Activated CD8-positive, alpha-beta T cell treated with anti-CD3 and anti-CD28 coated beads, Interleukin-2, amount 10 ng/mL, durations not matched to agents 7 days and 5 days (primary cell): ENCODE data around the gene DHX32. TPM values are rescaled to one million over a fixed set of nuclear protein-coding genes. Genes with fewer than 3 reads are reported as not detected.
"Not testable (repeated sequence)": the region's sequence is repeated elsewhere in the genome, so short reads cannot be mapped to it uniquely, and the experiment has no call there.

Source experiments
- ATAC-seq: fragments of 150-1000 bp; cut with Tn5 transposase; one replicate; pipeline ENCODE4 v1.10.0; 2021; ENCODE audit warnings: moderate library complexity
- CTCF ChIA-PET: fragments of 350-600 bp; sonication (Branson Sonifier 250); formaldehyde crosslinking; loops from one replicate; lab custom pipeline; 2021; ENCODE audit warnings: antibody characterized with exemption; lab: Charles Lee
- POLR2A ChIA-PET: fragments of 350-600 bp; sonication (Branson Sonifier 250); formaldehyde crosslinking; loops from one replicate; lab custom pipeline; 2021; ENCODE audit warnings: antibody characterized with exemption; lab: Charles Lee
- DNase-seq: peaks from one replicate; pipeline ENCODE4 v3.0.0-alpha.2; 2020
- H3K27ac Mint-ChIP-seq: one replicate; pipeline ENCODE4 v1.8.0; 2021; ENCODE audit warnings: mild to moderate bottlenecking, mixed read lengths
- H3K27me3 Mint-ChIP-seq: one replicate; pipeline ENCODE4 v1.8.0; 2021; ENCODE audit warnings: low read depth, mixed read lengths
- H3K36me3 Mint-ChIP-seq: one replicate; pipeline ENCODE4 v1.8.0; 2021; ENCODE audit warnings: low read depth, mixed read lengths
- H3K4me1 Mint-ChIP-seq: one replicate; pipeline ENCODE4 v1.8.0; 2021; ENCODE audit warnings: low read depth, mixed read lengths
- H3K4me3 Mint-ChIP-seq: one replicate; pipeline ENCODE4 v1.8.0; 2021; ENCODE audit warnings: mild to moderate bottlenecking, mixed read lengths
- H3K9me3 Mint-ChIP-seq: one replicate; pipeline ENCODE4 v1.8.0; 2022; ENCODE audit warnings: mixed read lengths; ENCODE audit not compliant: insufficient read depth
- total RNA-seq, 2 experiments: library from RNA; stranded (reverse); gene quantifications; one replicate each; pipeline ENCODE4 v1.2.3, GENCODE V29; 2021

The DHX32 gene
- total RNA-seq, result 10 to 100 TPM; 14.0 to 14.2 TPM

- H3K4me1 Mint-ChIP-seq, result no peaks in the 10 kb centered on the region
- ChIA-PET POLR2A (no interaction called here), CTCF (interaction anchor here (1.2 to 1.8 kb wide), 2 partner anchors 12 to 17 kb away, joined by 3 to 8 read pairs; no protein-coding TSS in a partner anchor)
- no peaks in the 10 kb centered on the region for H3K27me3 Mint-ChIP-seq
- H3K27ac Mint-ChIP-seq, result no peak within 1 kb of the TSS
- peaks cover 19% of the 10 kb centered on the region for H3K36me3 Mint-ChIP-seq
- H3K4me3 Mint-ChIP-seq, result no peak within 1 kb of the TSS
- ATAC-seq (no peak), DNase-seq (no peak)
- peaks cover 4% of the 10 kb centered on the region for H3K9me3 Mint-ChIP-seq
Observed at GRCh38 chr10:125881192-125881591, at the start of gene DHX32. DHX32 (minus strand) TSS chr10:125881292; CDS start chr10:125880824, 468 bp downstream.

- peaks cover 11% of the 10 kb centered on the region for H3K27me3 Mint-ChIP-seq
- no peak overlapping the region for H3K27ac Mint-ChIP-seq
- ATAC-seq, result no peak
- CTCF ChIA-PET, result no interaction called here
- no peaks in the 10 kb centered on the region for H3K4me1 Mint-ChIP-seq
- no peaks in the 10 kb centered on the region for H3K36me3 Mint-ChIP-seq
- DNase-seq, result no peak
- no peaks in the 10 kb centered on the region for H3K9me3 Mint-ChIP-seq
- H3K4me3 Mint-ChIP-seq, result no peak overlapping the region
- POLR2A ChIA-PET, result no interaction called here
Observed at GRCh38 chr10:125929618-125930017, 48.5 kb upstream of the DHX32 start.

- no peaks in the 10 kb centered on the region for H3K4me1 Mint-ChIP-seq
- DNase-seq, result no peak
- POLR2A ChIA-PET, result no interaction called here
- no peak overlapping the region for H3K4me3 Mint-ChIP-seq
- no peak overlapping the region for H3K27ac Mint-ChIP-seq
- H3K36me3 Mint-ChIP-seq, result no peaks in the 10 kb centered on the region
- no peak for ATAC-seq
- H3K27me3 Mint-ChIP-seq, result peaks cover 11% of the 10 kb centered on the region
- CTCF ChIA-PET, result no interaction called here
- H3K9me3 Mint-ChIP-seq, result no peaks in the 10 kb centered on the region
Observed at GRCh38 chr10:125928928-125929585, 48.0 kb upstream of the DHX32 start.

GRCh38 chr10:125927265-125927664 is 46.2 kb upstream of the DHX32 start:
- H3K36me3 Mint-ChIP-seq, DNase-seq, H3K27me3 Mint-ChIP-seq, ATAC-seq, CTCF ChIA-PET, H3K4me1 Mint-ChIP-seq, POLR2A ChIA-PET, H3K27ac Mint-ChIP-seq, H3K9me3 Mint-ChIP-seq, H3K4me3 Mint-ChIP-seq: not testable (repeated sequence)

GRCh38 chr10:125926247-125926646 is 45.2 kb upstream of the DHX32 start:
- Mint-ChIP-seq H3K9me3 (no peaks in the 10 kb centered on the region), H3K36me3 (no peaks in the 10 kb centered on the region), H3K27me3 (peaks cover 3% of the 10 kb centered on the region), H3K4me1 (no peaks in the 10 kb centered on the region), H3K27ac (no peak overlapping the region), H3K4me3 (no peak overlapping the region)
- CTCF ChIA-PET, result no interaction called here
- POLR2A ChIA-PET, result no interaction called here
- ATAC-seq (no peak), DNase-seq (no peak)

- CTCF ChIA-PET, result no interaction called here
- POLR2A ChIA-PET, result no interaction called here
- H3K4me1 Mint-ChIP-seq, result no peaks in the 10 kb centered on the region
- DNase-seq (no peak), ATAC-seq (no peak)
- no peak overlapping the region for H3K27ac Mint-ChIP-seq
- H3K9me3 Mint-ChIP-seq, result no peaks in the 10 kb centered on the region
- peaks cover 3% of the 10 kb centered on the region for H3K27me3 Mint-ChIP-seq
- no peaks in the 10 kb centered on the region for H3K36me3 Mint-ChIP-seq
- no peak overlapping the region for H3K4me3 Mint-ChIP-seq
Observed at GRCh38 chr10:125925262-125925834, 44.3 kb upstream of the DHX32 start.

GRCh38 chr10:125921643-125922306 is 40.7 kb upstream of the DHX32 start:
- DNase-seq, POLR2A ChIA-PET, H3K4me1 Mint-ChIP-seq, H3K4me3 Mint-ChIP-seq, CTCF ChIA-PET, H3K36me3 Mint-ChIP-seq, H3K27ac Mint-ChIP-seq, H3K9me3 Mint-ChIP-seq, H3K27me3 Mint-ChIP-seq, ATAC-seq: not testable (repeated sequence)

GRCh38 chr10:125917704-125918361 is 36.7 kb upstream of the DHX32 start:
- H3K4me1 Mint-ChIP-seq, H3K4me3 Mint-ChIP-seq, H3K27me3 Mint-ChIP-seq, H3K9me3 Mint-ChIP-seq, H3K27ac Mint-ChIP-seq, POLR2A ChIA-PET, ATAC-seq, CTCF ChIA-PET, H3K36me3 Mint-ChIP-seq, DNase-seq: not testable (repeated sequence)

- POLR2A ChIA-PET, result no interaction called here
- CTCF ChIA-PET, result no interaction called here
- DNase-seq, result no peak
- no peaks in the 10 kb centered on the region for H3K36me3 Mint-ChIP-seq
- no peak overlapping the region for H3K4me3 Mint-ChIP-seq
- no peaks in the 10 kb centered on the region for H3K4me1 Mint-ChIP-seq
- H3K27me3 Mint-ChIP-seq, result no peaks in the 10 kb centered on the region
- no peak for ATAC-seq
- H3K27ac Mint-ChIP-seq, result no peak overlapping the region
- H3K9me3 Mint-ChIP-seq, result no peaks in the 10 kb centered on the region
Observed at GRCh38 chr10:125916977-125917376, 35.9 kb upstream of the DHX32 start.

GRCh38 chr10:125913277-125913676 is 32.2 kb upstream of the DHX32 start:
- H3K36me3 Mint-ChIP-seq, H3K4me1 Mint-ChIP-seq, H3K27me3 Mint-ChIP-seq, H3K27ac Mint-ChIP-seq, POLR2A ChIA-PET, H3K9me3 Mint-ChIP-seq, ATAC-seq, DNase-seq, H3K4me3 Mint-ChIP-seq, CTCF ChIA-PET: not testable (repeated sequence)

- no peak overlapping the region for H3K4me3 Mint-ChIP-seq
- no peak for ATAC-seq
- H3K4me1 Mint-ChIP-seq, result no peaks in the 10 kb centered on the region
- ChIA-PET POLR2A (no interaction called here), CTCF (no interaction called here)
- no peak overlapping the region for H3K27ac Mint-ChIP-seq
- no peak for DNase-seq
- no peaks in the 10 kb centered on the region for H3K9me3 Mint-ChIP-seq
- H3K36me3 Mint-ChIP-seq, result no peaks in the 10 kb centered on the region
- H3K27me3 Mint-ChIP-seq, result peaks cover 3% of the 10 kb centered on the region
Observed at GRCh38 chr10:125911990-125912389, 30.9 kb upstream of the DHX32 start.

GRCh38 chr10:125911145-125911544 is 30.1 kb upstream of the DHX32 start:
- H3K27ac Mint-ChIP-seq, result no peak overlapping the region
- H3K27me3 Mint-ChIP-seq, result peaks cover 3% of the 10 kb centered on the region

More at GRCh38 chr10:125911145-125911544, 30.1 kb upstream of the DHX32 start:
- POLR2A ChIA-PET, result no interaction called here
- H3K4me1 Mint-ChIP-seq, result no peaks in the 10 kb centered on the region
- CTCF ChIA-PET, result no interaction called here
- H3K9me3 Mint-ChIP-seq, result no peaks in the 10 kb centered on the region
- ATAC-seq (no peak), DNase-seq (no peak)
- H3K36me3 Mint-ChIP-seq, result no peaks in the 10 kb centered on the region
- no peak overlapping the region for H3K4me3 Mint-ChIP-seq
